HL-60 (cell line): ENCODE measurements around the gene DNAJC15.

Experiments used
- GABPA ChIP-seq: IDR thresholded peaks from 2 replicates; pipeline ENCODE4 v1.6.1; 2012; ENCODE audit warnings: low read depth
- POLR2AphosphoS5 ChIP-seq: IDR thresholded peaks from 2 replicates; pipeline ENCODE4 v1.6.1; 2012; ENCODE audit warnings: low read depth
- SPI1 ChIP-seq: IDR thresholded peaks from 2 replicates; pipeline ENCODE4 v1.6.1; 2012; ENCODE audit warnings: low read depth, mild to moderate bottlenecking, borderline replicate concordance
- TF ChIP-seq, protein P1 (sequence below): IDR thresholded peaks from one replicate; pipeline ENCODE4 v1.5.1; 2011; ENCODE audit warnings: low read length, control low read depth, inconsistent platforms; ENCODE audit not compliant: insufficient read depth
- TF ChIP-seq, protein P2 (sequence below): IDR thresholded peaks from 2 replicates; pipeline ENCODE4 v1.6.1; 2012; ENCODE audit warnings: low read depth; ENCODE audit not compliant: insufficient replicate concordance

DNA sequence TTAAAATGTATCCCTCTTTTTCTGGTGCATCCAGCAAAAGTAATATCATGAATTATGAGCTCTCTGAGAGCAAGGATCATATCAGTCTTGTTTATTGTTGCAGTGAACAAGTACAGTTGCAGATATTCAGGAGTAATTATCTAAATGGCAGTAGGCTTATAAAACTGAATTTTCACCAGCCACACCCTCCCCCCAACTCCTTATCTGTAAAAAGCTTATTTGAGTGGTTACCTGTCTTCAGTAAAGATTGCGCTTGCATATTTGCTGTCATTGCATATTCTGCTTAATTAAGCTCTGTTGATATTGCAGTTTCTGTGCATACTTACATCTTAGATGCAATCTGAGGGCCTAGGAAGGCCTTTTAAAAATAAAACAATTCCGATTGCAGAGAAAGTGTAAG, 87.3 kb downstream of the DNAJC15 start:
- TF ChIP-seq, protein P1, sequence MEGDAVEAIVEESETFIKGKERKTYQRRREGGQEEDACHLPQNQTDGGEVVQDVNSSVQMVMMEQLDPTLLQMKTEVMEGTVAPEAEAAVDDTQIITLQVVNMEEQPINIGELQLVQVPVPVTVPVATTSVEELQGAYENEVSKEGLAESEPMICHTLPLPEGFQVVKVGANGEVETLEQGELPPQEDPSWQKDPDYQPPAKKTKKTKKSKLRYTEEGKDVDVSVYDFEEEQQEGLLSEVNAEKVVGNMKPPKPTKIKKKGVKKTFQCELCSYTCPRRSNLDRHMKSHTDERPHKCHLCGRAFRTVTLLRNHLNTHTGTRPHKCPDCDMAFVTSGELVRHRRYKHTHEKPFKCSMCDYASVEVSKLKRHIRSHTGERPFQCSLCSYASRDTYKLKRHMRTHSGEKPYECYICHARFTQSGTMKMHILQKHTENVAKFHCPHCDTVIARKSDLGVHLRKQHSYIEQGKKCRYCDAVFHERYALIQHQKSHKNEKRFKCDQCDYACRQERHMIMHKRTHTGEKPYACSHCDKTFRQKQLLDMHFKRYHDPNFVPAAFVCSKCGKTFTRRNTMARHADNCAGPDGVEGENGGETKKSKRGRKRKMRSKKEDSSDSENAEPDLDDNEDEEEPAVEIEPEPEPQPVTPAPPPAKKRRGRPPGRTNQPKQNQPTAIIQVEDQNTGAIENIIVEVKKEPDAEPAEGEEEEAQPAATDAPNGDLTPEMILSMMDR: no peak
- TF ChIP-seq POLR2AphosphoS5 (no peak), SPI1 (no peak), GABPA (no peak)
- TF ChIP-seq, protein P2, sequence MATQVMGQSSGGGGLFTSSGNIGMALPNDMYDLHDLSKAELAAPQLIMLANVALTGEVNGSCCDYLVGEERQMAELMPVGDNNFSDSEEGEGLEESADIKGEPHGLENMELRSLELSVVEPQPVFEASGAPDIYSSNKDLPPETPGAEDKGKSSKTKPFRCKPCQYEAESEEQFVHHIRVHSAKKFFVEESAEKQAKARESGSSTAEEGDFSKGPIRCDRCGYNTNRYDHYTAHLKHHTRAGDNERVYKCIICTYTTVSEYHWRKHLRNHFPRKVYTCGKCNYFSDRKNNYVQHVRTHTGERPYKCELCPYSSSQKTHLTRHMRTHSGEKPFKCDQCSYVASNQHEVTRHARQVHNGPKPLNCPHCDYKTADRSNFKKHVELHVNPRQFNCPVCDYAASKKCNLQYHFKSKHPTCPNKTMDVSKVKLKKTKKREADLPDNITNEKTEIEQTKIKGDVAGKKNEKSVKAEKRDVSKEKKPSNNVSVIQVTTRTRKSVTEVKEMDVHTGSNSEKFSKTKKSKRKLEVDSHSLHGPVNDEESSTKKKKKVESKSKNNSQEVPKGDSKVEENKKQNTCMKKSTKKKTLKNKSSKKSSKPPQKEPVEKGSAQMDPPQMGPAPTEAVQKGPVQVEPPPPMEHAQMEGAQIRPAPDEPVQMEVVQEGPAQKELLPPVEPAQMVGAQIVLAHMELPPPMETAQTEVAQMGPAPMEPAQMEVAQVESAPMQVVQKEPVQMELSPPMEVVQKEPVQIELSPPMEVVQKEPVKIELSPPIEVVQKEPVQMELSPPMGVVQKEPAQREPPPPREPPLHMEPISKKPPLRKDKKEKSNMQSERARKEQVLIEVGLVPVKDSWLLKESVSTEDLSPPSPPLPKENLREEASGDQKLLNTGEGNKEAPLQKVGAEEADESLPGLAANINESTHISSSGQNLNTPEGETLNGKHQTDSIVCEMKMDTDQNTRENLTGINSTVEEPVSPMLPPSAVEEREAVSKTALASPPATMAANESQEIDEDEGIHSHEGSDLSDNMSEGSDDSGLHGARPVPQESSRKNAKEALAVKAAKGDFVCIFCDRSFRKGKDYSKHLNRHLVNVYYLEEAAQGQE: no peak
